Chondrocyte (in vitro differentiated cells): Measurements from ENCODE around the gene THAP8. TPM values are rescaled to one million over a fixed set of nuclear protein-coding genes. Genes with fewer than 3 reads are reported as not detected.

Source experiments
- DNase-seq: peaks from one replicate; pipeline ENCODE4 v3.0.0; 2021; ENCODE audit warnings: mixed read lengths, low spot score
- H3K27ac Mint-ChIP-seq: one replicate; pipeline ENCODE4 v1.8.0; 2021; ENCODE audit warnings: mild to moderate bottlenecking, moderate library complexity, mixed read lengths; ENCODE audit not compliant: unreplicated experiment
- H3K27me3 Mint-ChIP-seq: 2 replicates; pipeline ENCODE4 v1.8.0; 2021; ENCODE audit warnings: low read depth, mixed read lengths
- H3K36me3 Mint-ChIP-seq: 2 replicates; pipeline ENCODE4 v1.8.0; 2021; ENCODE audit warnings: low read depth, mixed read lengths
- H3K4me1 Mint-ChIP-seq: 2 replicates; pipeline ENCODE4 v1.8.0; 2021; ENCODE audit warnings: low read depth, mild to moderate bottlenecking, mixed read lengths
- H3K4me3 Mint-ChIP-seq: one replicate; pipeline ENCODE4 v1.8.0; 2021; ENCODE audit warnings: mild to moderate bottlenecking, moderate library complexity, mixed read lengths; ENCODE audit not compliant: unreplicated experiment
- H3K9me3 Mint-ChIP-seq: 2 replicates; pipeline ENCODE4 v1.8.0; 2021; ENCODE audit warnings: low read depth, mixed read lengths
- CTCF ChIP-seq: fragments of 200-600 bp; sonication (generic); IDR thresholded peaks from 2 replicates; pipeline ENCODE4 v1.5.0; 2021; ENCODE audit warnings: antibody characterized with exemption, mild to moderate bottlenecking, moderate library complexity
- total RNA-seq: library from RNA; stranded (reverse); gene quantifications from 3 replicates; pipeline ENCODE4 v1.2.1, GENCODE V29; 2021

THAP8 gene
- total RNA-seq, 1 donor from 2014 or later, result 8.9 TPM

GRCh38 chr19:36067681-36068080, 13.6 kb upstream of the THAP8 start:
- Mint-ChIP-seq H3K27me3 (no peaks in the 10 kb centered on the region), H3K36me3 (peaks cover 7% of the 10 kb centered on the region), H3K27ac (no peak overlapping the region), H3K9me3 (no peaks in the 10 kb centered on the region), H3K4me3 (no peak overlapping the region), H3K4me1 (peaks cover 5% of the 10 kb centered on the region)
- DNase-seq, result no peak
- TF ChIP-seq CTCF, result no peak

- H3K4me3 Mint-ChIP-seq, result no peak overlapping the region
- H3K9me3 Mint-ChIP-seq, result no peaks in the 10 kb centered on the region
- TF ChIP-seq CTCF, result no peak
- DNase-seq, result no peak
- no peaks in the 10 kb centered on the region for H3K27me3 Mint-ChIP-seq
- peaks cover 3% of the 10 kb centered on the region for H3K36me3 Mint-ChIP-seq
- H3K4me1 Mint-ChIP-seq, result no peaks in the 10 kb centered on the region
- no peak overlapping the region for H3K27ac Mint-ChIP-seq
Observed at GRCh38 chr19:36064826-36065225, 10.7 kb upstream of the THAP8 start.

- H3K9me3 Mint-ChIP-seq, result no peaks in the 10 kb centered on the region
- H3K36me3 Mint-ChIP-seq, result no peaks in the 10 kb centered on the region
- H3K27me3 Mint-ChIP-seq, result no peaks in the 10 kb centered on the region
- no peak for DNase-seq
- no peak overlapping the region for H3K27ac Mint-ChIP-seq
- no peak for TF ChIP-seq CTCF
- no peaks in the 10 kb centered on the region for H3K4me1 Mint-ChIP-seq
- H3K4me3 Mint-ChIP-seq, result no peak overlapping the region
Observed at GRCh38 chr19:36061367-36061766, 7.3 kb upstream of the THAP8 start.

- no peak overlapping the region for H3K27ac Mint-ChIP-seq
- H3K9me3 Mint-ChIP-seq, result no peaks in the 10 kb centered on the region
Observed at GRCh38 chr19:36060430-36060829, 6.3 kb upstream of the THAP8 start.

GRCh38 chr19:36059180-36059910, 5.3 kb upstream of the THAP8 start:
- H3K4me3 Mint-ChIP-seq, result no peak overlapping the region
- no peak for DNase-seq
- TF ChIP-seq CTCF, result no peak
- H3K9me3 Mint-ChIP-seq, result no peaks in the 10 kb centered on the region
- peaks cover 11% of the 10 kb centered on the region for H3K4me1 Mint-ChIP-seq
- no peak overlapping the region for H3K27ac Mint-ChIP-seq
- no peaks in the 10 kb centered on the region for H3K27me3 Mint-ChIP-seq
- no peaks in the 10 kb centered on the region for H3K36me3 Mint-ChIP-seq

More at GRCh38 chr19:36060430-36060829, 6.3 kb upstream of the THAP8 start:
- Mint-ChIP-seq H3K36me3 (no peaks in the 10 kb centered on the region), H3K4me1 (peaks cover 7% of the 10 kb centered on the region), H3K27me3 (no peaks in the 10 kb centered on the region), H3K4me3 (no peak overlapping the region)
- peak; percentile 75 for TF ChIP-seq CTCF
- DNase-seq, result no peak
